Sigmoid colon (tissue), 4 donors: ENCODE measurements around the gene RANBP3L.

Source experiments
- POLR2A ChIP-seq, 2 donors: fragments of 450-650 bp; IDR thresholded peaks; one replicate each; pipeline ENCODE4 v1.6.1; 2016; ENCODE audit warnings: antibody characterized with exemption in 2 of 2, mild to moderate bottlenecking in 2 of 2, moderate library complexity in 2 of 2
- POLR2AphosphoS5 ChIP-seq, 4 donors: sonication (generic); formaldehyde crosslinking; IDR thresholded peaks; one replicate each; pipeline ENCODE4 v1.6.1; 2017; ENCODE audit warnings: antibody characterized with exemption in 4 of 4
- TF ChIP-seq, protein P1 (sequence below), 4 experiments: fragments of 450-650 bp in 3 of 4; fragments of 200-600 bp in 1 of 4; IDR thresholded peaks; one replicate each; pipeline ENCODE4 v1.5.1; 2016 to 2019; ENCODE audit warnings: antibody characterized with exemption in 4 of 4, mild to moderate bottlenecking in 3 of 4, moderate library complexity in 2 of 4

DNA sequence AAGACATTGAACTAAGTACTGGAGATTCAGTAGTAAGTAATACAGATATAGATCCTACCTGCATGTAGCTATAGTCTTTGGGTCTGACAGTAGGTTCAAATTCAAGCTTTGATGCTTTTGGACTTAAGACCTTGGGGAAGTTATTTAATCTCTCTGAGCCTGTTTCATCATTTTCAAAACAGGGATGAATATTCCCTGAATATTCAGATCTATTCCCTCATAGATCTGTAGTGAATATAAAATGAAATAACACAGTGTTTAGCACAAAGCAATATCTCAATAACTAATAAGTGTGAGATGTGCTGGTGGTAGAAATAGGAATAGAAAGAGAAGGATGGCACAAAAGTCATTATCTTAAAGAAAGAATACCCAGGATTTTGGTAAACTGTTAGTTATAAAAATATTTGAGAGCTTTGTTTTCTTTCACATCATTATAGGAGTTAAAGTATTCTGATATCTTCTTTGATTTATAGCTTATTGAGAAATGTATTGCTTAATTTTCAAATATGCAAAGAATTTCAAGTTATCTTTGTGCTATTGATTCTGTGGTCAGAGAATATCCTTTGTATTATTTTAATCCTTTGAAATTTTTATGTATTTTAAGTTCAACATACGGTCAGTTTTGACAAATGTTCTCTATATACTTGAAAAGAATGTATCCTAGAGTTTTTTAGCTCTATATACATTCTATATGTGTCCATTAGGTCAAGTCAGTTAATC lies 11.4 kb upstream of the RANBP3L start:
- TF ChIP-seq POLR2A (IDR thresholded peaks at IDR 0.05) (no peak), POLR2AphosphoS5 (IDR thresholded peaks at IDR 0.05) (no peak)
- TF ChIP-seq, protein P1, sequence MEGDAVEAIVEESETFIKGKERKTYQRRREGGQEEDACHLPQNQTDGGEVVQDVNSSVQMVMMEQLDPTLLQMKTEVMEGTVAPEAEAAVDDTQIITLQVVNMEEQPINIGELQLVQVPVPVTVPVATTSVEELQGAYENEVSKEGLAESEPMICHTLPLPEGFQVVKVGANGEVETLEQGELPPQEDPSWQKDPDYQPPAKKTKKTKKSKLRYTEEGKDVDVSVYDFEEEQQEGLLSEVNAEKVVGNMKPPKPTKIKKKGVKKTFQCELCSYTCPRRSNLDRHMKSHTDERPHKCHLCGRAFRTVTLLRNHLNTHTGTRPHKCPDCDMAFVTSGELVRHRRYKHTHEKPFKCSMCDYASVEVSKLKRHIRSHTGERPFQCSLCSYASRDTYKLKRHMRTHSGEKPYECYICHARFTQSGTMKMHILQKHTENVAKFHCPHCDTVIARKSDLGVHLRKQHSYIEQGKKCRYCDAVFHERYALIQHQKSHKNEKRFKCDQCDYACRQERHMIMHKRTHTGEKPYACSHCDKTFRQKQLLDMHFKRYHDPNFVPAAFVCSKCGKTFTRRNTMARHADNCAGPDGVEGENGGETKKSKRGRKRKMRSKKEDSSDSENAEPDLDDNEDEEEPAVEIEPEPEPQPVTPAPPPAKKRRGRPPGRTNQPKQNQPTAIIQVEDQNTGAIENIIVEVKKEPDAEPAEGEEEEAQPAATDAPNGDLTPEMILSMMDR (IDR thresholded peaks at IDR 0.05), result no peak
